ENCODE data around the gene PRKCE. TPM values are rescaled to one million over a fixed set of nuclear protein-coding genes. Genes with fewer than 3 reads are reported as not detected.

PRKCE gene
- total RNA-seq, 1 experiment from 2014 or later: 2.4 TPM

DNA sequence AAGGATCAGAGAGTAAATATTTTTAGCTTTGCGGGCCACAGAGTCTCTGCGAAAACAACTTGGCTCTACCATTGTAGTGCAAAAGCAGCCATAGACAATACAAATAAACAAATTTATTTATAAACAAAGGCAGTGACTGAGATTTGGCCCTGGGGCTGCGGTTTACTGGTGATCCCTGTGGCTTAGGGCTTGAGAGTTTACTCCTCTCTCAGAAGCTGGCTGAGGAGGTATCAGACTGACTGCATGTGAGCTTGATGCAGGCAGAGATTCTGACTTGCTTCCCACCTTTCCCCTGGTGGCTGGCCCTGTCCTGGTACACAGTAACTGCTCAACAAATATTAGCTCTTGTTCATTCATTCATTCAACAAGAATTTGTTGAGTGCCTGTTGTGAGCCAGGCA, 81.5 kb downstream of the PRKCE start:
- Histone ChIP-seq H3K4me3 (ENCODE audit: low read depth, low read length, poor library complexity, severe bottlenecking) (no peak overlapping the region), H3K27me3 (replicated peaks; ENCODE audit: insufficient read depth, low read depth, low read length, poor library complexity) (no peaks in the 10 kb centered on the region), H3K9me3 (ENCODE audit: low read depth, low read length, poor library complexity, severe bottlenecking) (no peaks in the 10 kb centered on the region), H3K27ac (ENCODE audit: low read depth, low read length, poor library complexity, severe bottlenecking) (no peak overlapping the region), H3K4me1 (ENCODE audit: insufficient read depth, low read length, poor library complexity, severe bottlenecking) (no peaks in the 10 kb centered on the region), H3K36me3 (ENCODE audit: insufficient read depth, low read length, poor library complexity, severe bottlenecking) (no peaks in the 10 kb centered on the region)
- CTCF ChIA-PET: no interaction called here
- no peak for DNase-seq (ENCODE audit: low spot score)
- no TSS peak for BruUV-seq (replicated peaks)
- intact Hi-C loops (cut with micrococcal nuclease; ENCODE audit: unreplicated experiment): no loop called here
- POLR2A ChIA-PET (ENCODE audit: low non-redundant PET): no interaction called here
- TF ChIP-seq CTCF (conservative IDR thresholded peaks at IDR 0.05; ENCODE audit: low read depth, low read length) (no peak), EZH2 (IDR thresholded peaks at IDR 0.05; ENCODE audit: borderline replicate concordance, low read depth, low read length, poor library complexity, severe bottlenecking) (no peak)

- no TSS peak for BruUV-seq (replicated peaks)
- no peaks in the 10 kb centered on the region for H3K36me3 ChIP-seq (ENCODE audit: insufficient read depth, low read length, poor library complexity, severe bottlenecking)
- H3K4me1 ChIP-seq (ENCODE audit: insufficient read depth, low read length, poor library complexity, severe bottlenecking): peaks cover 4% of the 10 kb centered on the region
- ChIA-PET CTCF (no interaction called here), POLR2A (ENCODE audit: low non-redundant PET) (no interaction called here)
- no peaks in the 10 kb centered on the region for H3K27me3 ChIP-seq (replicated peaks; ENCODE audit: insufficient read depth, low read depth, low read length, poor library complexity)
- H3K4me3 ChIP-seq (ENCODE audit: low read depth, low read length, poor library complexity, severe bottlenecking): no peak overlapping the region
- H3K9me3 ChIP-seq (ENCODE audit: low read depth, low read length, poor library complexity, severe bottlenecking): no peaks in the 10 kb centered on the region
- no peak for DNase-seq (ENCODE audit: low spot score)
- TF ChIP-seq CTCF (conservative IDR thresholded peaks at IDR 0.05; ENCODE audit: low read depth, low read length): no peak
- TF ChIP-seq EZH2 (IDR thresholded peaks at IDR 0.05; ENCODE audit: borderline replicate concordance, low read depth, low read length, poor library complexity, severe bottlenecking): no peak
- no peak overlapping the region for H3K27ac ChIP-seq (ENCODE audit: low read depth, low read length, poor library complexity, severe bottlenecking)
- intact Hi-C loops (cut with micrococcal nuclease; ENCODE audit: unreplicated experiment): no loop called here
Measured at GRCh38 chr2:45734336-45734735, 82.9 kb downstream of the PRKCE start.

- no peaks in the 10 kb centered on the region for H3K9me3 ChIP-seq (ENCODE audit: low read depth, low read length, poor library complexity, severe bottlenecking)
- no peak overlapping the region for H3K4me3 ChIP-seq (ENCODE audit: low read depth, low read length, poor library complexity, severe bottlenecking)
- BruUV-seq (replicated peaks): no TSS peak
- H3K36me3 ChIP-seq (ENCODE audit: insufficient read depth, low read length, poor library complexity, severe bottlenecking): no peaks in the 10 kb centered on the region
- no peaks in the 10 kb centered on the region for H3K27me3 ChIP-seq (replicated peaks; ENCODE audit: insufficient read depth, low read depth, low read length, poor library complexity)
- DNase-seq (ENCODE audit: low spot score): no peak
- H3K27ac ChIP-seq (ENCODE audit: low read depth, low read length, poor library complexity, severe bottlenecking): no peak overlapping the region
- POLR2A ChIA-PET (ENCODE audit: low non-redundant PET): no interaction called here
- TF ChIP-seq EZH2 (IDR thresholded peaks at IDR 0.05; ENCODE audit: borderline replicate concordance, low read depth, low read length, poor library complexity, severe bottlenecking): no peak
- intact Hi-C loops (cut with micrococcal nuclease; ENCODE audit: unreplicated experiment): no loop called here
- CTCF ChIA-PET: no interaction called here
- peaks cover 10% of the 10 kb centered on the region for H3K4me1 ChIP-seq (ENCODE audit: insufficient read depth, low read length, poor library complexity, severe bottlenecking)
Measured at GRCh38 chr2:45734952-45735351, 83.5 kb downstream of the PRKCE start.
